Spleen (tissue), 7 donors: Measurements from ENCODE around the gene ERI3.

Experiments
- CTCF ChIP-seq, 11 experiments: fragments of 200-600 bp in 7 of 11; fragments of 450-650 bp in 4 of 11; sonication (generic) in 4 of 11; IDR thresholded peaks in 8 of 11; conservative IDR thresholded peaks in 3 of 11; 1 replicate in 7 of 11; 2 replicates in 4 of 11; pipeline versions ENCODE4 v1.4.0 to v1.8.0; 2016 to 2021; ENCODE audit warnings: antibody characterized with exemption in 11 of 11, inconsistent platforms in 4 of 11, mild to moderate bottlenecking in 1 of 11
- POLR2A ChIP-seq, 3 donors: fragments of 450-650 bp; IDR thresholded peaks; one replicate each; pipeline ENCODE4 v1.5.1; 2017; ENCODE audit warnings: antibody characterized with exemption in 3 of 3, mild to moderate bottlenecking in 1 of 3
- donor health status: DM: no; HTN: no; CAD: no; lungs with moderate emphysema.
- donor health status: DM: no; HTN: no; CAD: no.
- donor health status: DM: no; HTN: no; CAD: no.

GRCh38 chr1:44227211-44227610 lies 127.8 kb downstream of the ERI3 start:
- no peak for TF ChIP-seq POLR2A (IDR thresholded peaks at IDR 0.05)
- no peak for TF ChIP-seq CTCF (IDR thresholded peaks at IDR 0.05 in 8 of 11, conservative IDR thresholded peaks at IDR 0.05 in 3 of 11)
